Mammary epithelial cell (primary cell): Measurements from ENCODE around the gene ANKRD28.

ENCODE experiments used
- CTCF ChIP-seq, 2 donors: IDR thresholded peaks in 1 of 2; conservative IDR thresholded peaks in 1 of 2; 2 replicates each; pipeline ENCODE4 v1.5.1; 2011 to 2012; ENCODE audit warnings: inconsistent platforms in 2 of 2, low read length in 2 of 2, mild to moderate bottlenecking in 2 of 2, control low read depth in 1 of 2, low read depth in 1 of 2; ENCODE audit not compliant: insufficient read depth in 1 of 2; ENCODE audit errors: extremely low read depth in 1 of 2
- EZH2 ChIP-seq: IDR thresholded peaks from 2 replicates; pipeline ENCODE4 v1.6.1; 2012; ENCODE audit warnings: low read length, inconsistent platforms, borderline replicate concordance

GRCh38 chr3:15664144-15664543 lies 133.6 kb downstream of the ANKRD28 start:
- TF ChIP-seq EZH2 (no peak), CTCF (conservative IDR thresholded peaks at IDR 0.05 in 1 of 2, IDR thresholded peaks at IDR 0.05 in 1 of 2; ENCODE audit: extremely low read depth in 1 of 2, insufficient read depth in 1 of 2, low read depth in 1 of 2, low read length in 2 of 2) (no peak)
